GM12878 (cell line): Measurements from ENCODE around the gene ABHD18. TPM values are rescaled to one million over a fixed set of nuclear protein-coding genes. Genes with fewer than 3 reads are reported as not detected.
"Not testable (repeated sequence)": the region's sequence is repeated elsewhere in the genome, so short reads cannot be mapped to it uniquely, and the experiment has no call there.

Source experiments
- ATAC-seq: fragments of 200-7000 bp; cut with Tn5 transposase; 3 replicates; pipeline ENCODE4 v1.9.1; 2020; ENCODE audit warnings: mild to moderate bottlenecking, moderate library complexity
- BruUV-seq: library from RNA; stranded (reverse); fragments of 400-500 nt; replicated peaks from 2 replicates; lab custom pipeline; 2021; lab: Mats Ljungman, UMichigan
- CTCF ChIA-PET: fragments of 300-600 bp; sonication (Branson Sonifier 250); formaldehyde crosslinking; extraction: SDS; loops from one replicate; lab custom pipeline; 2021; ENCODE audit warnings: inconsistent platforms; lab: Yijun Ruan, JAX
- POLR2A ChIA-PET: fragments of 350-600 bp; formaldehyde crosslinking; extraction: SDS; loops from one replicate; lab custom pipeline; 2021; ENCODE audit warnings: inconsistent platforms; lab: Charles Lee
- RAD21 ChIA-PET: fragments of 300-600 bp; sonication (Branson Sonifier 250); formaldehyde crosslinking; loops from one replicate; lab custom pipeline; 2023; ENCODE audit warnings: antibody characterized with exemption; ENCODE audit not compliant: unreplicated experiment; lab: Charles Lee
- SMC1A ChIA-PET: fragments of 300-600 bp; sonication (Branson Sonifier 250); formaldehyde crosslinking; loops from one replicate; lab custom pipeline; 2023; ENCODE audit not compliant: unreplicated experiment, uncharacterized antibody; lab: Charles Lee
- DNase-seq: peaks from one replicate; pipeline ENCODE4 v3.0.0-alpha.2; 2011; ENCODE audit warnings: low read depth, low spot score
- FAIRE-seq: peaks from 3 replicates; lab custom pipeline; 2011; peaks lifted over from hg19 to GRCh38; lab: Jason Lieb, UNC
- H2AFZ ChIP-seq: 2 replicates; pipeline ENCODE4 v1.6.0; 2011; ENCODE audit warnings: low read depth, low read length, control low read depth; ENCODE audit not compliant: control insufficient read depth
- H3K27ac ChIP-seq: 2 replicates; pipeline ENCODE4 v1.5.1; 2011; ENCODE audit warnings: control low read depth; ENCODE audit not compliant: control insufficient read depth, insufficient read depth
- H3K27me3 ChIP-seq, 2 experiments: replicated peaks in 1 of 2; 2 replicates each; pipeline versions ENCODE4 v1.6.0 to v1.6.1; 2011; ENCODE audit warnings: low read length in 1 of 2; ENCODE audit not compliant: control insufficient read depth in 2 of 2, insufficient read depth in 2 of 2
- H3K36me3 ChIP-seq, 2 experiments: 2 replicates each; pipeline ENCODE4 v1.5.1; 2011; ENCODE audit warnings: low read length in 1 of 2; ENCODE audit not compliant: control insufficient read depth in 2 of 2, insufficient read depth in 2 of 2
- H3K4me1 ChIP-seq: 2 replicates; pipeline ENCODE4 v1.6.1; 2011; ENCODE audit warnings: mild to moderate bottlenecking, low read length, moderate library complexity, mixed read lengths; ENCODE audit not compliant: control insufficient read depth, insufficient read depth
- H3K4me2 ChIP-seq: 2 replicates; pipeline ENCODE4 v1.6.0; 2011; ENCODE audit warnings: control low read depth; ENCODE audit not compliant: control insufficient read depth, insufficient read depth
- H3K4me3 ChIP-seq: fragments of 200-600 bp; sonication (generic); 2 replicates; pipeline ENCODE4 v1.5.1; 2016
- H3K79me2 ChIP-seq: 2 replicates; pipeline ENCODE4 v1.6.0; 2011; ENCODE audit warnings: low read length; ENCODE audit not compliant: control insufficient read depth, insufficient read depth
- H3K9ac ChIP-seq: 2 replicates; pipeline ENCODE4 v1.8.0; 2011; ENCODE audit warnings: low read length, control low read depth, mixed read lengths; ENCODE audit not compliant: control insufficient read depth, insufficient read depth
- H3K9me3 ChIP-seq: replicated peaks from 3 replicates; pipeline ENCODE4 v1.5.1; 2011; ENCODE audit warnings: mild to moderate bottlenecking, low read length; ENCODE audit not compliant: control insufficient read depth, insufficient read depth
- H4K20me1 ChIP-seq: 2 replicates; pipeline ENCODE4 v1.6.0; 2011; ENCODE audit not compliant: control insufficient read depth, insufficient read depth
- LARP7 ChIP-seq: fragments of 450-650 bp; IDR thresholded peaks from 2 replicates; pipeline ENCODE4 v1.6.1; 2017; ENCODE audit warnings: mild to moderate bottlenecking
- MLLT1 ChIP-seq: fragments of 450-650 bp; IDR thresholded peaks from 2 replicates; pipeline ENCODE4 v1.6.1; 2016; ENCODE audit warnings: mild to moderate bottlenecking
- NBN ChIP-seq: fragments of 450-650 bp; IDR thresholded peaks from 2 replicates; pipeline ENCODE4 v1.6.1; 2016
- NKRF ChIP-seq: fragments of 450-650 bp; conservative IDR thresholded peaks from 2 replicates; pipeline ENCODE4 v1.6.1; 2017; ENCODE audit warnings: mild to moderate bottlenecking, moderate library complexity
- RELA ChIP-seq: fragments of 450-650 bp; IDR thresholded peaks from 2 replicates; pipeline ENCODE4 v1.8.0; 2014; ENCODE audit warnings: borderline replicate concordance; ENCODE audit not compliant: partially characterized antibody
- RELB ChIP-seq: fragments of 450-650 bp; IDR thresholded peaks from 2 replicates; pipeline ENCODE4 v1.6.1; 2017; ENCODE audit warnings: low read depth, mild to moderate bottlenecking, moderate library complexity
- STAT1 ChIP-seq: fragments of 450-650 bp; conservative IDR thresholded peaks from 2 replicates; pipeline ENCODE4 v1.6.1; 2014; ENCODE audit warnings: antibody characterized with exemption, mild to moderate bottlenecking
- WGBS: methylation state at CpG from one replicate; pipeline ENCODE4 v1.1.6; 2016; ENCODE audit warnings: low lambda C conversion rate; ENCODE audit not compliant: insufficient replicate concordance, insufficient coverage; ENCODE audit errors: missing lambda C conversion rate; 5-methylcytosine and 5-hydroxymethylcytosine counted together
- in situ Hi-C: fragments of 300-500 bp; cut with MboI; formaldehyde crosslinking; loops from 9 replicates; pipeline ENCODE4 v1.14.3; 2018; ENCODE audit warnings: mixed read lengths
- intact Hi-C: fragments of 100-400 bp; cut with micrococcal nuclease; formaldehyde crosslinking; loops from one replicate; pipeline ENCODE4 v1.14.2; 2022; ENCODE audit not compliant: unreplicated experiment
- polyA plus RNA-seq, 11 experiments: library from polyadenylated mRNA; depleted of rRNA in 4 of 11; unstranded in 6 of 11; stranded (reverse) in 5 of 11; fragments of >200 nt; fragmentation: Nextera tagmentation in 4 of 11; fragmentation: Illumina TruSeq in 1 of 11; extraction: Ambion mirVana in 4 of 11; extraction: Trizol in 1 of 11; gene quantifications; 1 replicate in 1 of 11; 2 replicates in 10 of 11; pipeline versions ENCODE4 v1.2.1 to v1.2.3, GENCODE V29; 2011 to 2016; ENCODE audit warnings: inconsistent platforms in 2 of 11, missing spikeins in 2 of 11, low read depth in 1 of 11
- total RNA-seq, 4 experiments: library from RNA; depleted of rRNA in 3 of 4; stranded (reverse); fragments of >200 nt in 3 of 4; fragmentation: Illumina TruSeq in 1 of 4; extraction: Trizol in 1 of 4; gene quantifications; 2 replicates each; pipeline versions ENCODE4 v1.2.1 to v1.2.3, GENCODE V29; 2013 to 2021

The ABHD18 gene
- total and polyA plus RNA-seq, 10 of the 15 experiments (the other 5 are each of a cell fraction or from before 2014, with no cell fraction given) = 3.4 to 13.5 (median 9.6) TPM

- ChIA-PET RAD21 (interaction anchor here (0.6 to 2.0 kb wide), 12 partner anchors 30 to 182 kb away, joined by 3 to 11 read pairs (median 4); partner anchors contain the start of genes HSPA4L and PLK4), SMC1A (interaction anchor here (1.0 to 2.0 kb wide), 12 partner anchors 7 to 186 kb away, joined by 3 to 12 read pairs (median 4); partner anchors contain the start of gene PLK4), CTCF (interaction anchor here (0.8 to 1.6 kb wide), 9 partner anchors 21 to 358 kb away, joined by 3 to 13 read pairs (median 4); no protein-coding TSS in a partner anchor), POLR2A (interaction anchor here (0.8 to 3.9 kb wide), 9 partner anchors 14 to 183 kb away, joined by 3 to 25 read pairs (median 3); partner anchors contain the start of genes HSPA4L, LARP1B and PLK4)
- H3K4me1 ChIP-seq, H4K20me1 ChIP-seq, FAIRE-seq, DNase-seq, H3K27me3 ChIP-seq, in situ Hi-C loops, H3K36me3 ChIP-seq, H3K9me3 ChIP-seq: not testable (repeated sequence)
- Histone ChIP-seq H3K79me2 (peaks cover 60% of the 10 kb centered on the region), H2AFZ (peak overlapping the region; percentile 99), H3K27ac (peak overlapping the region; percentile 89), H3K9ac (peak overlapping the region; percentile 96), H3K4me2 (peak overlapping the region; percentile 44; the same call in 1 of the 2 replicates), H3K4me3 (peak overlapping the region; percentile 68)
- intact Hi-C loops = loop anchor here (2.0 to 10.0 kb wide), 5 partner anchors 84 to 848 kb away; partner anchors contain the start of genes HSPA4L, LARP1B, PGRMC2 and PLK4
- TF ChIP-seq NKRF (peak; percentile 63), MLLT1 (peak; percentile 41; the same call in 1 of the 2 replicates), RELB (peak; percentile 87), RELA (peak; percentile 29), STAT1 (peak; percentile 27; the same call in 1 of the 2 replicates), NBN (peak; percentile 75; the same call in 1 of the 2 replicates), LARP7 (peak; percentile 25; the same call in 1 of the 2 replicates)
- WGBS = 1% methylated on average over 39 of the region's 41 CpGs
- peak; percentile 27 for ATAC-seq
- BruUV-seq = TSS peak; percentile 74
Observed at GRCh38 chr4:127964426-127965061, 662 bp upstream of the ABHD18 start.
